ENCODE data around the gene JAKMIP3. TPM values are rescaled to one million over a fixed set of nuclear protein-coding genes. Genes with fewer than 3 reads are reported as not detected.

Gene JAKMIP3
- total RNA-seq, 1 experiment from 2014 or later, result 0.17 TPM

GRCh38 chr10:132020456-132020855 lies 45.3 kb upstream of the JAKMIP3 start:
- TF ChIP-seq ZNF274 (IDR thresholded peaks at IDR 0.05; ENCODE audit: low read depth, low read length) (no peak), SP1 (IDR thresholded peaks at IDR 0.05; ENCODE audit: low read depth) (no peak), ZFX (IDR thresholded peaks at IDR 0.05) (no peak), JUND (IDR thresholded peaks at IDR 0.05) (no peak), MAX (IDR thresholded peaks at IDR 0.05) (no peak), POLR2A (IDR thresholded peaks at IDR 0.05; ENCODE audit: borderline replicate concordance, extremely low read depth, insufficient read depth, insufficient read length) (no peak), SIN3A (IDR thresholded peaks at IDR 0.05; ENCODE audit: low read depth) (no peak), CEBPB (IDR thresholded peaks at IDR 0.05; ENCODE audit: low read depth) (no peak), SRF (IDR thresholded peaks at IDR 0.05; ENCODE audit: low read depth) (no peak), EZH2phosphoT487 (IDR thresholded peaks at IDR 0.05; ENCODE audit: borderline replicate concordance) (no peak), YY1 (IDR thresholded peaks at IDR 0.05; ENCODE audit: extremely low read depth, insufficient replicate concordance, low read depth, low read length) (no peak)
- H3K4me1 ChIP-seq (ENCODE audit: control insufficient read depth in 1 of 2, insufficient read depth in 2 of 2, low read length in 2 of 2), result peaks cover 0 to 9% of the 10 kb centered on the region in 2 experiments; a peak in 1 of 4 replicates
- no peak for DNase-seq (ENCODE audit: low read depth, low spot score)
- intact Hi-C loops (cut with micrococcal nuclease), result no loop called here
- H3K79me2 ChIP-seq (ENCODE audit: insufficient read depth, low read length), result no peaks in the 10 kb centered on the region
- H3K9ac ChIP-seq (ENCODE audit: low read length), result no peak overlapping the region
- CTCF ChIA-PET, result no interaction called here
- no TSS peak for BruUV-seq (replicated peaks)
- H3K27me3 ChIP-seq (ENCODE audit: insufficient read depth, low read length), result no peaks in the 10 kb centered on the region
- H2AFZ ChIP-seq (ENCODE audit: low read depth, low read length, poor library complexity, severe bottlenecking), result no peak overlapping the region
- no peak overlapping the region for H3K4me2 ChIP-seq (ENCODE audit: low read length)
- no peaks in the 10 kb centered on the region for H3K36me3 ChIP-seq (ENCODE audit: control insufficient read depth in 1 of 2, insufficient read depth in 2 of 2, low read length in 2 of 2)
- POLR2A ChIA-PET, result no interaction called here
- H3K9me2 ChIP-seq (ENCODE audit: insufficient read depth), result no peaks in the 10 kb centered on the region
- no peak for ATAC-seq
- H3K9me3 ChIP-seq (ENCODE audit: control insufficient read depth in 1 of 2, insufficient read depth in 1 of 2, low read depth in 1 of 2, low read length in 2 of 2), result no peaks in the 10 kb centered on the region
- RAD21 ChIA-PET (ENCODE audit: low non-redundant PET in 1 of 2, low total read pairs in 2 of 2, uncharacterized antibody in 2 of 2, unreplicated experiment in 2 of 2), result no interaction called here
- H3K27ac ChIP-seq (ENCODE audit: low read depth, low read length), result no peak overlapping the region
- no peak overlapping the region for H3K4me3 ChIP-seq (replicated peaks in 1 of 2; ENCODE audit: low read depth in 1 of 2, low read length in 2 of 2)
- H4K20me1 ChIP-seq (ENCODE audit: insufficient read depth), result no peaks in the 10 kb centered on the region

- no peak overlapping the region for H3K9ac ChIP-seq (ENCODE audit: low read length)
- ChIA-PET POLR2A (no interaction called here), RAD21 (ENCODE audit: low non-redundant PET in 1 of 2, low total read pairs in 2 of 2, uncharacterized antibody in 2 of 2, unreplicated experiment in 2 of 2) (no interaction called here), CTCF (no interaction called here)
- H3K4me2 ChIP-seq (ENCODE audit: low read length), result no peak overlapping the region
- DNase-seq (ENCODE audit: low read depth, low spot score), result no peak
- no TSS peak for BruUV-seq (replicated peaks)
- no peak for TF ChIP-seq EGR1 (IDR thresholded peaks at IDR 0.05; ENCODE audit: low read depth)
- no peak overlapping the region for H3K4me3 ChIP-seq (replicated peaks in 1 of 2; ENCODE audit: low read depth in 1 of 2, low read length in 2 of 2)
- intact Hi-C loops (cut with micrococcal nuclease), result no loop called here
- no peak for ATAC-seq
- H3K9me3 ChIP-seq (ENCODE audit: control insufficient read depth in 1 of 2, insufficient read depth in 1 of 2, low read depth in 1 of 2, low read length in 2 of 2), result no peaks in the 10 kb centered on the region
- no peaks in the 10 kb centered on the region for H3K79me2 ChIP-seq (ENCODE audit: insufficient read depth, low read length)
- peaks cover 0 to 9% of the 10 kb centered on the region in 2 experiments; a peak in 1 of 4 replicates for H3K4me1 ChIP-seq (ENCODE audit: control insufficient read depth in 1 of 2, insufficient read depth in 2 of 2, low read length in 2 of 2)
- no peaks in the 10 kb centered on the region for H3K36me3 ChIP-seq (ENCODE audit: control insufficient read depth in 1 of 2, insufficient read depth in 2 of 2, low read length in 2 of 2)
- no peaks in the 10 kb centered on the region for H4K20me1 ChIP-seq (ENCODE audit: insufficient read depth)
- H3K27ac ChIP-seq (ENCODE audit: low read depth, low read length), result no peak overlapping the region
- H3K27me3 ChIP-seq (ENCODE audit: insufficient read depth, low read length), result no peaks in the 10 kb centered on the region
- no peak overlapping the region for H2AFZ ChIP-seq (ENCODE audit: low read depth, low read length, poor library complexity, severe bottlenecking)
- H3K9me2 ChIP-seq (ENCODE audit: insufficient read depth), result no peaks in the 10 kb centered on the region
Observed at GRCh38 chr10:132021046-132021445, 44.7 kb upstream of the JAKMIP3 start.
